Measurements from ENCODE around the gene AIF1.

Gene AIF1

DNA sequence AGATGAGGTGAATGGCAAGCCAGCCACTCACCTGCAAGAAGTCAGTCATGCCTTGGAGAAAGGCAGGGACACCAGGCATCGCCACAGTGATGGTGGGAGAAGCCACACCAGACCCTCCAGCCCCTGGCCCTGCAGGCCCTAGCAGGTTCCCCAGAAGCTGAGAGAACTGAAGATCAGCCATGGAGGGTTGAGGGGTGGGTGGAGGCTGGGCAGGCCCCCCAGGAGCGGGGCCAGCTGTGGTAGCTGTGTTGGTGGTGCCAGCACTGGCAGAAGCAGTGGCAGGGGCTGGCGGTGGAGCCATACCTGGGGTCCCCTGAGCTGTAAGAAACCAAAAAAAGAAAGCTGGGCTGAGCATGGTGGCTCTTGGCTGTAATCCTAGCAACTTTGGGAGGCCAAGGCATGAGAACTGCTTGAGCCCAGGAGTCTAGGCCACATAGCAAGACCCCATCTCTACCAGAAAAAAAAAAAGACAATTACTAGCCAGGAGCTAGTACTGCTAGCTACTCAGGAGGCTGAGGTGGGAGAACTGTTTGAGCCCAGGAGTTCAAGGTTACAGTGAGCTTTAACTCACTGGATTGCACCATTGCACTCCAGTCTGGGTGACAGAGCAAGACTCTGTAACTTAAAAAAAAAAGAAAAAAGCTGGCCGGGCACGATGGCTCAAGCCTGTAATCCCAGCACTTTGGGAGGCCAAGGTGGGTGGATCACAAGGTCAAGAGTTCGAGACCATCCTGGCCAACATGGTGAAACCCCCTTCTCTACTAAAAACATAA, 27.9 kb downstream of the AIF1 start:
- DNase-seq: no peak

DNA sequence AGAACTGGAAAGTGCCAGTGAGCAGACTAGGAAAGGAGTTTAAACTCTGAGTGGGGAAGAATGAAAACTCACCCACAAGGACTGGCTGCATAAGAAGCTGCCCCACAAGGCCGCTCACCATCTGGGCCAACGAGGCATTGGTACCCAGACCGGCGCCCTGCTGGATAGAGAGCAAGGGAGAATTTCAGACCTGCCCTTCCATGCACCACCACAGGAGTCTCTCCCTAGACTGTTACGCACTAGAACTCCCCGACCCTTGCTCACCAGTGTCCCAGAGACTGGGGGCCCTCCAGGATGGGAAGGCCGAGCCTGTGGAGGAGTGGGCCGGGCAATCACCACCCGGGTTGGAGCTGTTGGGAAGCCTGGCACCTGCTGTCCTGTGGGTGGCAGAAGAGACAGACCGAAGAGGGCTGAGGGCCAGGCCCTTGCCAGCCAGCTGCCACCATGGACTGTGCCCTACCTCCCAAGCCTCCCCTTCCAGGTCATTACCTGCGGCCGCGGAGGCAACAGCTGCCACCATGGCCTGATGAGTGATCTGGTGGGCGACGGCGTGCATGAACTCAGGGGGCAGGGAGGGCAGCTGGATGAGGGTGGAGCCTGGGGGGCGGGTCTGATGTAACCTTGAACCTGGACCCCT, 28.9 kb downstream of the AIF1 start:
- no peak for DNase-seq

GRCh38 chr6:31645325-31645724, 30.3 kb downstream of the AIF1 start:
- DNase-seq: no peak

GRCh38 chr6:31651602-31652191, 36.7 kb downstream of the AIF1 start:
- peak; percentile 61 to 87 (median 65) for DNase-seq

GRCh38 chr6:31652925-31653724, 38.1 kb downstream of the AIF1 start:
- no peak for DNase-seq

GRCh38 chr6:31654574-31655348, 39.7 kb downstream of the AIF1 start:
- DNase-seq: no peak

GRCh38 chr6:31655349-31656237, 40.6 kb downstream of the AIF1 start, which contains the start of gene APOM:
Gene APOM (plus strand): TSS chr6:31655894. CDS start chr6:31655967, 73 bp downstream.
- DNase-seq: no peak

GRCh38 chr6:31657406-31658157, 42.5 kb downstream of the AIF1 start:
- no peak for DNase-seq

DNA sequence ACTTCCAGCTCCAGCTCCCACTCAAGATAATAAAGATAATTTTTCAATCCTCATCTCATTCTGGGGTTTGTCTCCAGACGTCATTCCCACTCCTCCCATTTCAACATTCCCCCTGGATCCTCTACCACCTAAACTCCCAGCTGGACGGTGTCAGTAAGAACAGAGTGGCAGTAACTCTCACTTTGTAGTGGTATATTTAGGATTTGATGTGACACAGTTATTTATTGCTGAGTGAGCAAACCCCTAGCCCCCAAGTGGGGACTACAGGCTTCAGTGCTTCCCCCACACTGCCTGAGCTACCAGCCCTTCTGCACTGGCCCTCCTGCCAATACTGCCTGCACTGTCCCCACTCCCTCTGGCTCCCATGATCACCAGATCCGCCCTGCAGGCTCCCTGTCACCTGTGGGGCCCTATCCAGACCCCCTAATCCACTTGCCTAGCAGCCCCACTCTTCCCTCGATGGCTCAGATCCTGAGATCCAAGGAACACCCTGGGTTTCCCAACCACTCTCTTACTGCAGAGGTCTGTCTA, 43.2 kb downstream of the AIF1 start:
- no peak for DNase-seq

- DNase-seq: no peak
Measured at GRCh38 chr6:31658983-31659648, 44.1 kb downstream of the AIF1 start.

GRCh38 chr6:31659649-31660380, 44.8 kb downstream of the AIF1 start:
- no peak for DNase-seq

- peak; percentile 77 to 87 (median 81) for DNase-seq
Measured at GRCh38 chr6:31660381-31661261, 45.6 kb downstream of the AIF1 start, which contains the start of gene C6orf47. Gene C6orf47 (minus strand): TSS chr6:31660778. CDS start chr6:31659947, 831 bp downstream.

DNA sequence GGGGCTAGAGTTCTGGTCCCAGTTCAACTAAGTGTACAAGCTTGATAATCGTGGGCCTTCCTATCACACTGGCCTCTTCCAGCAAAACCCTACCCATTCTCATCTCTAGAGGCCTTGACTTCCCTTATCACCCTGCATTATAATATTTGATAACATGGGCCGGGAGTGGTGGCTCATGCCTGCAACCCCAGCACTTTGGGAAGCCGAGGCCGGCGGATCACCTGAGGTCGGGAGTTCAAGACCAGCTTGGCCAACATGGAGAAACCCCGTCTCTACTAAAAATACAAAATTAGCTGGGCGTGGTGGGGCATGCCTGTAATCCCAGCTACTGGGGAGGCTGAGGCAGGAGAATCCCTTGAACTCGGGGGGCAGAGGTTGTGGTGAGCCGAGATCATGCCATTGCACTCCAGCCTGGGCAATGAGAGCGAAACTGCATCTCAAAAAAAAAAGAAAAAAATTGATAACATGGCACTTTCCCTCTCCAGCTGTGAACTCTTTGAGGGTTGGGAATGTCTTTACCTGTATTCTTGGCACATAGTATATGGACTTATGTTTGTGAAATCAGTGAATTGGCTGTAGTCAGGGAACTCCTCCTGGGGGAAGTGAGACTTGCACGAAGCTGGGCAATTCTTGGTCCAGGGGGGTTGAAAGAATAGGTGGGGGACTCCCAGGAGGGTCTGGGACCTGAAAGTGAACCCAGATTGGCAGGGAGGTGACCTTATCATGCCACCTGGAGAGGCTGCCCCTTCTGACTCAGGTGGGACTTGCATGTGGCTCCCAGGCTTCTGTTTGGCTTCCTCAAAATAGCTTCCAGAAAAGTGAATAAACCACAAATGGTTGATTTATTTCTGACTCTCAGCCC, 46.5 kb downstream of the AIF1 start:
- no peak for DNase-seq

- no peak for DNase-seq
Measured at GRCh38 chr6:31662124-31662723, 47.2 kb downstream of the AIF1 start.

DNA sequence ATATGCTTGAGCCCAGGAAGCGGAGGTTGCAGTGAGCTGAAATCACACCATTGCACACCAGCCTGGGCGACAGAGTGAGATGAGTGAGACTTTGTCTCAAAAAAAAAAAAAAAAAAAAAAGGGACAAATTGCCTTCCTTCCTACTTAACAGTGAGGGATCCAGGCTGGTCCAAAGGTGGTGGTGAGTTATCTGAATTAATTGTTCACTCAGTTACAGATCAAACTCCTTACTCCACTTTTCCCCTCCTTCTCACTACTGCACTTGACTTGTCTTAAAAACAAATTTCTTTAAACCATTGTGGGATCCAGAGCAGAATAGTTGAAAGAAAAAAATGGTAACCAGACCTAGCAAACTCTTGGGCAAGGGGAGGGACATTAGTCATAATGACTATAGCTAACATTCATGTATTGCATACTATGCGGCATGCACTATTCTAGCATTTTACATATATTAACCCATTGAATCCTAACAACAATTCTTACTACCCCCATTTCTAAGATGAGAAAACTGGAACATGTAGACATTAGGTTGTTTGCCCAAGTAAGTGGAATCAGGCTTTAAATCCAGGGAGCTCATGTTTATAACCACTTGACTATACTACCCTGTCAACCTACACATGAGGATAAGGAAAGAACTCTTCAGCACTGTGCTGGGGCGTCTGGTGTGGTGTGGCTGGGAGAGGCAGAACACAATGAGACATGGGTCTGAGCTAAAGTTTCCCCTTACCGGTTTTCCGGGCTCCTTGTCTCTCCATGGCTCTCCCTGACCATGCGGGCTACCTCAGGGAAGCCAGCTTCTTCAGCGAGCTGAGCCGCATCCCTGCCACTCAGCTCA, 48.3 kb downstream of the AIF1 start:
- no peak for DNase-seq

All from NCI-H1417 (cell line).